NCI-H524 (cell line): ENCODE data around the gene FCN3.

ENCODE experiments used
- DNase-seq, 2 experiments: peaks; one replicate each; lab custom pipeline; 2025; lab: John Stamatoyannopoulos, UW

FCN3 gene

DNA sequence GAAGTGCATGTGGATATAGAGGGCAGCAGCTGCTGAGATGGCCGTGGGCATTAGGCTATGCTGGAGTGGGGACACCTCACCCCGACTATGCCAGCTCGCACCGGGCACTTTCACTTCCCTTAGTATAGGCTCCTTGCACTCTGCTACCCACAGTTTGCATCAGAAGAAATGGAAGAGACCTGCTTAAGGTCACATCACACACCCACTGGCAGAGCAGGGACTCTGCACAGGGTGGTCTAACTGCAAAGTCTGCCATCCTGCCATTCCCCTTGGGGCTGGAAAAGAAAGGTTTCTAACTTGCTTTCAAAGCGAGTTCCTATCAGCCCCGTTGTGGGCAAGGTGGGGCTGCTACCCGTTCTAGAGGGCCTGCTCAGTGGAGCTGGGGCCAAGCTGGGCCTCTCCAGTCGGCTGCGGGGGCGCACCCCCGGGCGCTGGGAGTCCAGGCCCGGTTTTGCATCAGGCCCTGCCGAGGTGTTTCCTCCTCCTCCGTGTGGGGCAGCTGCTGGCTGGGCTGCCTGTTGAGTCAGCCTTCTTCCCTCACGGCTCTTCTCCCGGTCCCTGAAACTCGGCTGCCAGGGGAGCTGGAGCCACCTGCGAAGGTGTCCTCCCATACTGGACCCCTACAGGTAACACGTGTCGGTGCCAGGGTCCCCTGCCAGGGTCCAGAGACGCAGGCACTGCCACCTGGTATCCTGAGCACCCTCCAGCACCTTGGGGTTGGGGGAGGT, 32.9 kb downstream of the FCN3 start, which contains the start of gene SYTL1:
SYTL1 (plus strand) TSS at position 498 of the 728 bp plus-strand sequence. CDS start 3,313 bp downstream, outside the sequence.
- DNase-seq = peak in 1 of 2 experiments; percentile 59

DNA sequence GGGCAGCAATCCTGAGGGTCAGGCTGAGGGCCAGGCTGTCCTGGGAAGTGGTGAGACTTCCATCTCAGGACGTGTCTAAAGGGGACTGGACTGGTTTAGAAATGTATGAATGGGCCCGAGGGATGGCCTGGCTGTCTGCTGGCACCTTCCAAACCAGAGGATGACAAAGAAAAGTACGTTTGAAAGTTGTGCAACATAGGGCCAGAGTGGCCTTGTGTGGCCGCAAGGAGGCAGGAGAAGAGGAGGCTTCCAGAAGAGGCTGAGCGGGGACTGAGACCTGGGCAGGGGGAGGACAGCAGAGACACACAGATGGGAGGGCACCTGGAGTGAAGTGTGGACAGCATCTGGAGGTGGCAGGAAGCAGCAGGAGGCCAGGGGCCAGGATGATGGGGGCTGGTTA, 35.4 kb downstream of the FCN3 start:
- DNase-seq = peak in 1 of 2 experiments; percentile 45

DNA sequence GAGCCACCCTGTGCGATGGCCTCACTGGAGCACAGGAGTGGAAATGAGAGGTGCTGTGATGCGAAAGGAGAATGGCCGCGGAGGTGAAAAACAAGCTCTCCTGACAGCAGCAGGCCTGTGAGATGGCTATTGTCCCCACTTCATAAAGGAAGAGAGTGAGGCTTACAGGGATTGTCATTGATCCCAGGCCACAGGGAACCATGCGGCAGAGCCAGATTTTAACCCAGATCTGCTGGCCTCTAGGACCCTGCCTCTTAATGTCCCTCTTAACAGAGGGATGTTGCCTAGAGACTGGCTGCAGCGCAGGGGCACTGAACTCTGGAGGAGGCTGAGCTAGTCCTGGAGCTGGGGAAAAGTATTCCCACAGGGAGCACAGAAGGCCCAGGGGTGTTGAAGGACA, 35.9 kb downstream of the FCN3 start:
- DNase-seq = no peak

DNA sequence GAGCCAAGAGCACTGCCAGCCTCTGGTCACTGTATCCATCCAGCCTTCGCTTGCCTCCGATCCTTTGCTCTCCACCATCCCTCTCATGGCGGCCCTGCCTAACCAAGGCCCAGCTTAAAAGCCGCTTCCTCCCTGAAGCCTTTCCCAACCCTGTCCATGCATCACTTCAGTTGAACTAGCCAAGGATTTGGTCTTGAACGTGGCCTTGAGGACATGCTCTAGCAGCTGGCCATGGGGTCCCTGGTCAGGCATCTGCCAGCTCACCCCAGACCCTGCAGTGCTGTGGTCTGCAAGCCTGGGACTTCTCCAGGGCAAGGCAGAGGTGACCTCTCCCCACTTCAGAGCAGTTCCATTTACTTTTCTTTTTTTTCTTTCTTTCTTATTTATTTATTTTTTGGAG, 37.9 kb downstream of the FCN3 start:
- no peak for DNase-seq

DNA sequence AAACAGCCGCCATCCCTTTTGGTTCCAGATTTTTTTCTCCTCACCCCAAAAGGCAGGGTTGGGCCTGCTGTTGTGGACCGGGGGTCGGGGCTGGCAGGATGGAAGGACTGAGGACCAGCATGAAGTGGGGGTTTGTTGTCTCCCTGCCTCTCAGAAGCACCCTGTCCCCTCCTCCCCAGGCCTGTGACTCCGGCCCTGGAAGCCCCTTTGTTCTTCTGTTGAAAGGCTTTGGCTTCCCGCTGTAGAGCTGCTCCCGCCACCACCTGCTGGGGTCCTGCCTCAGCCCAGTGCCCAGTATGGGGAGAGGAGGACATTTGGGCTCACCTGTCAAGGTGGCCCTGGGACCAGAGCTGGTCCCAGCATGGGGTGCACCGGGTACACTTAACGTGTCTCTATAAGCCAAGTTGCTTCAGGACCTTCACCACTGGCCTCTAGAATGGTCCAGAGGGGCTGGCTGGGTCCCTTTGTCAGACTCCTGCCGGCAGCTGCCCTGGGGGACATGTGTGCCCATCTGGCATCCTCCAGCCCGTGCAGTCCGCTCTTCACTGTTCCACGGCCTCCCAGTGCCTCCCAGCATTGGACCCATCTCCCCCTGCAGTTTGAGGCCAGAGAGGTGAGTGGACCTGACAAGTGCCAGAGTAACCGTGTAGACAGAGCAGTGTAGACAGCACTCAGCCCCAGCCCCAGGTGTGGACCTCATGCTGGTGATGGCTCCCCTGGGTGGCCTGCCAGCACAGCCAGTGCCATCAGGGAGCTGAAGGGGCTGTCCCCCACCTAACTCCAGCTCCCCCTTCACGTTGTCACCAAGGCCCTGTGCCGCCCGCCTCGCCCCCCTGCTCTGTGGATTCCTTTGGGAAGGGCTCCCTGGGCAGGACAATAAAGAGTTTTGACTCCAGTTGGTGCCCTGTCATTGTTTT, 38.9 kb downstream of the FCN3 start:
- DNase-seq = no peak

DNA sequence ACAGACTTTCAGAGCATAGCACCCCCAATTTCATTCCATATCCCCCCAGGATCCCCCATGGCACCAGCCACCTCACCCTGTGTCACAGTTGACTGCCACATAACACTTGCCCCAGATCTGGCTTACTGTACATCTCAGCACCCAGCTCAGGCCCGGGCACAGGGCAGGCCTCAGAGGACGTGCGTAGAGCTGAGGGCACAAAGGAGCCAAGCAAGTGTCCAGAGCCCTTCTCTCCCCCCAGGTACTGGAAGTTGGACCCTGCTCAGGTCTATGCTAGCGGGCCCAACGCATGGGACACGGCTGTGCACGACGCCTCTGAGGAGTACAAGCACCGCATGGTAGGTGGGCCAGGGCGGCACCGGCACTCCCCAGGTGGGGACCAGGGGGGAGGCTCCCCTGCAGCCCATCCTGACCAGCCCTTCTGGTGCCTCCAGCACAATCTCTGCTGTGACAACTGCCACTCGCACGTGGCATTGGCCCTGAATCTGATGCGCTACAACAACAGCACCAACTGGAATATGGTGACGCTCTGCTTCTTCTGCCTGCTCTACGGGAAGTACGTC, 40.8 kb downstream of the FCN3 start:
- DNase-seq = no peak

DNA sequence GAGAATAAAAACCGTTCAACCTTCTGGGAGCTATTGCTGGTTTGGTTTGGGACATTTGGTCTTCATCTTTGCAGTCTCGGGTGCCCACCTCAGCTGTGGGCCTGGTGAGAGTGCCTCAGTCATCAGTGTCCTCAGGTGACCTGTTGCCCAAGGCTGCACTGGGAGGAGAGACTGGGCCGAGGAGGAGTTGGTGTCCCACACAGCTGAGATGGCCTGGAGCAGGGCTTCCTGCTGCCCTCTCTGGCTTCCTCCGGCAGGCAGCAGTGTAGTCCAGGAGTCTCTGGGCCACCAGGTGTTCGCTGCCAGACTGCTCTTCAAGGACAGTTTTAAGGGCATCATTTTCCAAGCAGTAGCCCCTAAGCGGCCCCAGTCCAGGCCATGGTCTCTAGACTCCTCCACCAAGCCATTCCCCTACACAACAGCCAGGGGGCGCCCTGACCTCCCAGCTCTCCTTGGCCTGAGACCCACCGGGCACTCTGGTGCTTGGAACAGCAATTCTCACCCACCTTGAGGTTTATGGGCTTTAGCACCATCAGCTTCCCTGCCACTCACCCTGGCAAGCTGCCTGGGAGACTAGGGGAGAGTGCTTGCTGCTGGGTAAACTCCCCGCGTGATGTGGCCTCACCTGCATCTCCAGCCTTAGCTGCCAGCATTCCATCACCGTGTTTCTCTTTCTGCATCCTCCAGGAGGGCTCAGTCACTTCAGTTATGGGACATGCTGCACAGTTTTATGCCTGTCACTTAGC, 41.9 kb downstream of the FCN3 start:
- DNase-seq = peak in 1 of 2 experiments; percentile 27

DNA sequence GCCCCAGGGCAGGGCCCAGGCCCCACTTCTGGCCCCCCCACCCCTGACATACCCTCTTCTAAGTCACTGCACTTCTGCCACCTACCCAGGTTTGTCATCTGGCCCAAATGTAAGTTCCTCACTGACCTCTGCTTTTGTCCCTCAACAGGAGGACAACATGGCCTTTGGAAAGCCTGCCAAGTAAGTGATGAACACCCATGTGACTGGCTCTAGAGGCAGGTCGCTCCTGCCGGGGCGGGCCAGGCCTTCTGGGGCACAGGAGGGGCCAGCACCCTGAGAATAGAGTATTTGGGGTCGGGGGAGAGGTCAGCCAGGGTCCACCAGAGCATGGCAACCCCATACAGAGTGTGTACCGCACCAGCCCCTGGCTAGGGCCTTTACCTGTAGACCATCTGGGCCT, 42.7 kb downstream of the FCN3 start:
- DNase-seq = no peak

DNA sequence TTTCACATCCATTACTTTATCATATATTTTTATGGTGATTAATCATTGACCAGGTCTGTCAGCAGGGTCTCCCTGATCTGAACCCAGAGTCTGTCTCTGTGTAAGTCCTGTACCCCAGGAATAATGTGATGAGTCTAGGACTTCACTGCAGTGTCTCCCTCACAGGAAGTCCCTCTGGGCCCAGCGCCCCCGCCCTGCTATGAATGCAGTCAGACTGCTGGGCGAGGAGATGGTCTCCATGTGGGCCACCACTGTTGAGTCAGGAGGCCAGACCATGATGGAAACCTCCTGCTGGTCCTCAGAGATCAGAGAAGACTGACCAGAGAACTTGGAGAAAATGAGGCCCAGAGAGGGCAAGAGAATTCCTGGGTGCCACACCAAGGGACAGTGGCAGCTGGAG, 43.2 kb downstream of the FCN3 start:
- no peak for DNase-seq

DNA sequence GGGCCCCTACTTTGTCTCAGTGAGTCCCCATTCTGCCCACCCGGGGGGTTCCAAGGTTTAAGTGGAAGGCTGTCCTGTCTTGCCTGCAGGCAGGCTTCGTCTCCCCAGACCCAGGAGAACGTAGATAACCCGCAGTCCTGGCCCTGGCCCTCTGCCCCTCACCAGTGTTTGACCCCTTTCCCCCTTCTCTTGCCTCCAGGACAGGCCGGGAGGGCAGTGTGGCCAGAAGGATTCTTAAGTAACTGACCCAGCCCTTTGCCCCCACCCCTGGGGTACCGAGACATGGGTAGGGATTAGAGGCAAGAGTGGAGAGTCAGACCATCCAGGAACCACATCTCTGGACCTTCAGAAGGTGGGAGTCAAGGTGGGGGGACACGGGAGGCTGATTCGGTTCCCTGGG, 43.8 kb downstream of the FCN3 start:
- DNase-seq = no peak

DNA sequence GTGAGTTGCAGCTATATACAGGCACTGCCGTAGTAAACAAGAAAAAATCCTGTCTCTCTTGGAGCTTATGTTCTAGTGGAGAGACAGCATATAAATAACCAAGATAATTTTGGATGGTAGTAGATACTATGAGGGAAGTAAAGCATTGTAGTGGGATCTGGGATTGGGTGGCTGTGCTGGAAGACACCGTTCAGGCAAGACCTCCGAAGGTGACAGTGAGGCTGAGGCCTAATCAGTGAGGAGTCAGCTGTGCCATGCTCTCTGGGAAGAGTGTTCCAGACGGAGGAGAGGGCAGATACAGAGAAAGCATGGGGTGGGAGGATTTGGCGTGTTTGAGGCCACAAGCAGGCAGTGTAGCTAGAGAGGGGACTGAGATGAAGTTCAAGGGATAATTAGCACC, 46.7 kb downstream of the FCN3 start:
- no peak for DNase-seq

DNA sequence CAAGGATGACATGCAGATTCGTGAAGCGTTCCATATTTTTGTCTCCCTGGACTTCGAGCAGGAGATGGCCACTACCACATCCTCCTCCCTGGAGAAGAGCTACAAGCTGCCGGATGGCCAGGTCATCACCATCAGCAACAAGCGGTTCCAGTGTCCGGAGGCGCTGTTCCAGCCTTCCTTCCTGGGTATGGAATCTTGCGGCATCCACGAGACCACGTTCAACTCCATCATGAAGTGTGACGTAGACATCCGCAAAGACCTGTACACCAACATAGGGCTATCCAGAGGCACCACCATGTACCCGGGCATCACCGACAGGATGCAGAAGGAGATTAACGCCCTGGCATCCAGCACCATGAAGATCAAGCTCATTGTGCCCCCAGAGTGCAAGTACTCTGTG, 49.3 kb downstream of the FCN3 start:
- DNase-seq = no peak

DNA sequence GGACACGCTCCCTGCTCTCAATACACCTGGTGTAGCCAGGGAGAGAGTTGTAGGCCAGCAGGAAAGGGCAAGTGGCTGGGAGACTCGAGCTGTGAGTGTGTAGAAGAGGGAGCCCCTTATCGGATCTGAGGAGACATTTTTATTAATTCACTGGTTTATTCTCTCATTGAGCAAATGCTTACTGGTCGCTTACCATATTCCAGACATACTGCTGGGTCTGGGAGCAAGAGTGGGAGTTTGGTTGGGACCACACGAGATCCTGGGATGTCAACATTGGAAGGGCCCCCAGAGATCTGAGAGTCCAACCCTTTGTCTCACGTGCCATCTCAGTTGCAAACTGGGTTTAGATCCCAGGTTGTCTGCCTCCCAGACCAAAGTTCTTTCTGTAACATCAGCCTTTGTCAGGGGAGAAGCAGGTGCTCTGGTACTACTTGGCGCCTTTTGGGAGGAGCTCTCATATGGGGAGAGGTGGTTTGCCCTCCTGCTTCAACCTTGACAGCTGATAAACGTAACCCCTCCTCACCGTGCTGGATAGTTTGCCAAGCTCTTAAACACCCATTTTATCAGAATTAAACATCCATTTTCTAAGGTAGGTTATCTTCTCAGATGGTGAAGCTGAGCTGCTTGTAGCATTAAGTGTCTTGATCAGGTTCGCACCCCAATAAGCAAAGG, 51.9 kb downstream of the FCN3 start:
- DNase-seq = no peak

DNA sequence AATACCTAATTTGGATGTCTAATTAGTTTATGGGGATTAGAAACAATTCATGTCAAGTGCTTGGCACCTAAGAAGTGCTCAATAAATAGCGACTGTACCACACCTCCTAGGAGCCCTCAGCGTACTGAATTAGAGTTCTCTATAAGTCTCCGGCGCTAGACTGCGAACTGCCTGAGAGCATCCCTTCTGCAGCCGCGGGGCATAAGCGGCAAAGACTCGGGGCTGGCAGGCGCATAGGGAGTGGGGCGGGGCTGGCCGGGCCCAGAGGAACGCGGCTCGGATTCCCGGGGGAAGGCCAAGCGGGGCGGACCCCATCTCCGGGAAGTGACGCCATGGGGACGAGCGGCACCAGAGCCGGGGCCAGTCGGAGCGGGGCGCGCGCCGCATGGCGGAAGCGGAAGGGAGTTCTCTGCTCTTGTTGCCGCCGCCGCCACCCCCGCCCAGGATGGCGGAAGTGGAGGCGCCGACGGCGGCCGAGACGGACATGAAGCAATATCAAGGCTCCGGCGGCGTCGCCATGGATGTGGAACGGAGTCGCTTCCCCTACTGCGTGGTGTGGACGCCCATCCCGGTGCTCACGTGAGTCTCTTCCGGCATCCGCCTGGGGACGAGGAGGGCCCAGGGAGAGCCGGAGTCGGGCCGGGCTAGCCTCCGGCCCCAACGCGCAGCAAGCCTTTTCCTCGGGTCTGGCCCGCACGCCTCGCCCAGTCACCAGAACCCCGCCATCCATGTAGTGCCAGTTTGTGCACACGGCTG, 52.6 kb downstream of the FCN3 start, which contains the start of gene TMEM222:
TMEM222 (plus strand) TSS at position 351 of the 756 bp plus-strand sequence; CDS start at position 386, 35 bp downstream.
- peak; percentile 93 for DNase-seq
